Lower leg skin (tissue), 3 donors: ENCODE results near the gene VRK1.

ENCODE experiments used
- POLR2A ChIP-seq, 2 donors: fragments of 450-650 bp; IDR thresholded peaks; one replicate each; pipeline ENCODE4 v1.6.1; 2016 to 2017; ENCODE audit warnings: antibody characterized with exemption in 2 of 2, mild to moderate bottlenecking in 1 of 2, moderate library complexity in 1 of 2
- TF ChIP-seq, protein P1 (sequence below), 3 donors: fragments of 450-650 bp; IDR thresholded peaks; one replicate each; pipeline ENCODE4 v1.5.1; 2016; ENCODE audit warnings: antibody characterized with exemption in 3 of 3, mild to moderate bottlenecking in 3 of 3, moderate library complexity in 2 of 3

DNA sequence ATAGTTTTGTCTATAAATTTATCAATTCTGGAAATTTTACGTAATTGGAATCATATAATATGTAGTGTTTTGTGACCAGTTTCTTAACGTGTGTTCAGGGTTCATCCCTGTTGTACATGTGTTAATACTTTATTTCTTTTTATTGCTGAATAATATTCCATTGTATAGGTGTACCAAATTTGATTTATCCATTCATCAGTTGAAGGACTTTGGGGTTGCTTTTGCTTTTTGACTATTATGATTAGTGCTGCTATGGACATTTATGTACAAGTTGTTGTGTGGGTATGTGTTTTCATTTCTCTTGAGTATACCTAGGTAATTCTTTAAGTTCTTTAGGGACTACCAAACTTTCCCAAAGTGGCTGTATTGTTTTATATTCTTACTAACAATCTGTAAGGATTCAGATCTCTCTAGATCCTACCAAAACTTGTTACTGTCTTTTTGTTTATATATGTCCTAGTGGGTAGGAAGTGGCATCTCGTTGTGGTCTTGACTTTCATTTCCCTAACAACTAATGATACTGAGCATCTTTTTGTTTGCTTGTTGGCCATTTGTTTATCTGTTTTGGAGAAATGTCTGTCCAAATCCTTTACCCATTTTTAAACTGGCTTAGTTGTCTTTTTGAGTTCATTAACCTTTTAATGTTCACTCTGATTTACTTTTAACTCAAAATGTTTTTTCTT, 14.9 kb downstream of the VRK1 start:
- no peak for TF ChIP-seq POLR2A (IDR thresholded peaks at IDR 0.05)
- TF ChIP-seq, protein P1, sequence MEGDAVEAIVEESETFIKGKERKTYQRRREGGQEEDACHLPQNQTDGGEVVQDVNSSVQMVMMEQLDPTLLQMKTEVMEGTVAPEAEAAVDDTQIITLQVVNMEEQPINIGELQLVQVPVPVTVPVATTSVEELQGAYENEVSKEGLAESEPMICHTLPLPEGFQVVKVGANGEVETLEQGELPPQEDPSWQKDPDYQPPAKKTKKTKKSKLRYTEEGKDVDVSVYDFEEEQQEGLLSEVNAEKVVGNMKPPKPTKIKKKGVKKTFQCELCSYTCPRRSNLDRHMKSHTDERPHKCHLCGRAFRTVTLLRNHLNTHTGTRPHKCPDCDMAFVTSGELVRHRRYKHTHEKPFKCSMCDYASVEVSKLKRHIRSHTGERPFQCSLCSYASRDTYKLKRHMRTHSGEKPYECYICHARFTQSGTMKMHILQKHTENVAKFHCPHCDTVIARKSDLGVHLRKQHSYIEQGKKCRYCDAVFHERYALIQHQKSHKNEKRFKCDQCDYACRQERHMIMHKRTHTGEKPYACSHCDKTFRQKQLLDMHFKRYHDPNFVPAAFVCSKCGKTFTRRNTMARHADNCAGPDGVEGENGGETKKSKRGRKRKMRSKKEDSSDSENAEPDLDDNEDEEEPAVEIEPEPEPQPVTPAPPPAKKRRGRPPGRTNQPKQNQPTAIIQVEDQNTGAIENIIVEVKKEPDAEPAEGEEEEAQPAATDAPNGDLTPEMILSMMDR (IDR thresholded peaks at IDR 0.05): no peak
